Thyroid gland (tissue), 4 donors: ENCODE results near the gene TAS2R16.

Source experiments
- POLR2A ChIP-seq, 2 donors: fragments of 450-650 bp; IDR thresholded peaks; one replicate each; pipeline ENCODE4 v1.6.1; 2017; ENCODE audit warnings: antibody characterized with exemption in 2 of 2, mild to moderate bottlenecking in 2 of 2, moderate library complexity in 1 of 2
- TF ChIP-seq, protein P1 (sequence below), 6 experiments: fragments of 200-600 bp in 3 of 6; fragments of 450-650 bp in 3 of 6; sonication (generic) in 3 of 6; IDR thresholded peaks; one replicate each; pipeline ENCODE4 v1.5.1; 2016 to 2019; ENCODE audit warnings: antibody characterized with exemption in 6 of 6, mild to moderate bottlenecking in 2 of 6, inconsistent platforms in 1 of 6, moderate library complexity in 1 of 6

DNA sequence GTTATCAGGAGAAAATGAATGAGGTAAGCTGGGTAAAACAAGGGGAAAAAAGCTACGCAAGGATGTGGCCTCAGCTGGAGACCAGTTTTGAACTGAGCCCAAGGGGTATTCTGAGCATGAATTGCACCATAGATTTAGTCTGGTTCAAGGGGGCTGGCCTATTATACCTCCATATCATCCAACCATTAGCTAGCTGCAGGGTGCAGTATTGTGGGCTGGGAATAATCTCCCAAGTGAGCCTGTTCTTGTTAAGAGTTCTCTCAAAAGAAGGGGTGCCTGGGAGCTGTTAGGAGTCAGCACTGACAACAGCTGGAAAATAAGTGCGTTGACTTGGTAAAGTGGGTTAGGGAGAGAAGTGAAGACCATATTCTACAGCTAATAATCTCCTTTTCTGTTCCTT, 8.0 kb downstream of the TAS2R16 start:
- TF ChIP-seq, protein P1, sequence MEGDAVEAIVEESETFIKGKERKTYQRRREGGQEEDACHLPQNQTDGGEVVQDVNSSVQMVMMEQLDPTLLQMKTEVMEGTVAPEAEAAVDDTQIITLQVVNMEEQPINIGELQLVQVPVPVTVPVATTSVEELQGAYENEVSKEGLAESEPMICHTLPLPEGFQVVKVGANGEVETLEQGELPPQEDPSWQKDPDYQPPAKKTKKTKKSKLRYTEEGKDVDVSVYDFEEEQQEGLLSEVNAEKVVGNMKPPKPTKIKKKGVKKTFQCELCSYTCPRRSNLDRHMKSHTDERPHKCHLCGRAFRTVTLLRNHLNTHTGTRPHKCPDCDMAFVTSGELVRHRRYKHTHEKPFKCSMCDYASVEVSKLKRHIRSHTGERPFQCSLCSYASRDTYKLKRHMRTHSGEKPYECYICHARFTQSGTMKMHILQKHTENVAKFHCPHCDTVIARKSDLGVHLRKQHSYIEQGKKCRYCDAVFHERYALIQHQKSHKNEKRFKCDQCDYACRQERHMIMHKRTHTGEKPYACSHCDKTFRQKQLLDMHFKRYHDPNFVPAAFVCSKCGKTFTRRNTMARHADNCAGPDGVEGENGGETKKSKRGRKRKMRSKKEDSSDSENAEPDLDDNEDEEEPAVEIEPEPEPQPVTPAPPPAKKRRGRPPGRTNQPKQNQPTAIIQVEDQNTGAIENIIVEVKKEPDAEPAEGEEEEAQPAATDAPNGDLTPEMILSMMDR (IDR thresholded peaks at IDR 0.05): no peak
- no peak for TF ChIP-seq POLR2A (IDR thresholded peaks at IDR 0.05)
